ENCODE measurements around the gene PPM1E.
A peak's percentile ranks its signal among the peaks of the same experiment; 100 is the strongest.
"Not testable (repeated sequence)": the region's sequence is repeated elsewhere in the genome, so short reads cannot be mapped to it uniquely, and the experiment has no call there.

PPM1E gene

GRCh38 chr17:58840820-58841612 is 85.4 kb downstream of the PPM1E start:
- no peak for DNase-seq (ENCODE audit: low spot score)

DNA sequence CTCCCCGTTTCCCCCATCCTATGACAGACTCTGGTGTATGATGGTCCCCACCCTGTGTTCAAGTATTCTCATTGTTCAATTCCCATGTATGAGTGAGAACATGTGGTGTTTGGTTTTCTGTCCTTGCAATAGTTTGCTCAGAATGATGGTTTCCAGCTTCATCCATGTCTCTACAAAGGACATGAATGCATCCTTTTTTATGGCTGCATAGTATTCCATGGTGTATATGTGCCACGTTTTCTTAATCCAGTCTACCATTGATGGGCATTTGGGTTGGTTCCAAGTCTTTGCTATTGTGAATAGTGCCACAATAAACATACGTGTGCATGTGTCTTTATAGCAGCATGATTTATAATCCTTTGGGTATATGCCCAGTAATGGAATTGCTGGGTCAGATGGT is 90.8 kb downstream of the PPM1E start:
- DNase-seq (ENCODE audit: low spot score) = not testable (repeated sequence)

DNA sequence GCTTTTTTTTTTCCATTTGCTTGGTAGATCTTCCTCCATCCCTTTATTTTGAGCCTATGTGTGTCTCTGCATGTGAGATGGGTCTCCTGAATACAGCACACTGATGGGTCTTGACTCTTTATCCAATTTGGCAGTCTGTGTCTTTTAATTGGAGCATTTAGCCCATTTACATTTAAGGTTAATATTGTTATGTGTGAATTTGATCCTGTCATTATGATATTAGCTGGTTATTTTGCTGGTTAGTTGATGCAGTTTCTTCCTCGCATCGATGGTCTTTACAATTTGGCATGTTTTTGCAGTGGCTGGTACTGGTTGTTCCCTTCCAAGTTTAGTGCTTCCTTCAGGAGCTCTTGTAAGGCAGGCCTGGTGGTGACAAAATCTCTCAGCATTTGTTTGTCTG is 94.5 kb downstream of the PPM1E start:
- DNase-seq (ENCODE audit: low spot score) = not testable (repeated sequence)

DNA sequence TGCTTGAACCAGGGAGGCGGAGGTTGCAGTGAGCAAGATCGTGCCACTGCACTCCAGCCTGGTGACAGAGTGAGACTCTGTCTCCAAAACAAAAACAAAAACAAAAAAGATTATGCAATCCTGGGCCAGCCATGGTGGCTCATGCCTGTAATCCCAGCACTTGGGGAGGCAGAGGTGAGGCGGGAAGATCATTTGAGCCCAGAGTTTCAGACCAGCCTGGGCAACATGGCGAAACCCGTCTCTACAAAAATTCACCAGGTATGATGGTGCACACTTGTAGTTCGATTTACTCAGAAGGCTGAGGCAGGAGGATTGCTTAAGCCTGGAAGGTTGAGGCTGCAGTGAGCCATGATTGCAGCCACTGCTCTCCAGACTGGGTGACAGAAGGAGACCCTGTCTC is 109.6 kb downstream of the PPM1E start:
- DNase-seq (ENCODE audit: low spot score) = no peak

DNA sequence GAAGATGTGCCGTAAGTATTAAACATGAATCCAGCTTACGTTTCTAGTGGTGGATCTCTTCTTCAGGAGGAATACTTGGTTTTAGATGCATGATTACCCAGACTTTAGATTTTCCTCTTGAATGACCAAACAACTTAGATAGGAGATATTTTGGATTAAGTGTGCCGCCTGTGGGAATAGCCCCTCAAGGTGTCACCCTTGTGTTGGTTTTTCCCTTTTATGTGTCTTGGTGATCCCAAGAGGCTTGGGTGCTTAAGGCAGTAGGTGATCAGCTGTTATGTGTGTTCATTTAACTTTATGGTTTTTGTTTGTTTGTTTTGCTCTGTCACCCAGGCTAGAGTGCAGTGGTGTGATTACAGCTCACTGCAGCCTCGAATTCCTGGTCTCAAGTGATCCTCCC is 115.1 kb downstream of the PPM1E start:
- no peak for DNase-seq (ENCODE audit: low spot score)

- DNase-seq (ENCODE audit: low spot score) = no peak
Observed at GRCh38 chr17:58873926-58874325, 118.3 kb downstream of the PPM1E start.

DNA sequence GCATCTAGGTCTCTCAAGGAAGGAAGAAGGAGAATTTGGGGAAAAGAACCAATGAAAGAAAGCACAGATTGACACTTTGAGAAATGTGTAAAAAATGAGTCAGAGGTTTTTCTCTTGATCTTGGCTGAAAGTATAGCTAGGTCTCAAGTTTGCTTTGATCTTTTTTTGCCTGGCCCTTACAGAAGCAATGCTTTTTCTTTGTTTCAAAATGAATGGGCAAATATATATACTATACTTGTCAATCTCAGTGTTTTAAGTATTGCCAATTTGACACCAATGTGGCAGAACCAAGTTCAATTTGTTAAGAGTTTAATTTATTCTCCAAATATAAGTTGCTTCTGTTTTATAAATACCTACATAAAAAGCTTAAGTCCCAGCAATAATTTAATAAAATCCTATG is 119.6 kb downstream of the PPM1E start:
- no peak for DNase-seq (ENCODE audit: low spot score)

GRCh38 chr17:58884161-58884560 is 128.5 kb downstream of the PPM1E start:
- no peak for DNase-seq (ENCODE audit: low spot score)

GRCh38 chr17:58886514-58886913 is 130.9 kb downstream of the PPM1E start:
- DNase-seq (ENCODE audit: low spot score) = no peak

DNA sequence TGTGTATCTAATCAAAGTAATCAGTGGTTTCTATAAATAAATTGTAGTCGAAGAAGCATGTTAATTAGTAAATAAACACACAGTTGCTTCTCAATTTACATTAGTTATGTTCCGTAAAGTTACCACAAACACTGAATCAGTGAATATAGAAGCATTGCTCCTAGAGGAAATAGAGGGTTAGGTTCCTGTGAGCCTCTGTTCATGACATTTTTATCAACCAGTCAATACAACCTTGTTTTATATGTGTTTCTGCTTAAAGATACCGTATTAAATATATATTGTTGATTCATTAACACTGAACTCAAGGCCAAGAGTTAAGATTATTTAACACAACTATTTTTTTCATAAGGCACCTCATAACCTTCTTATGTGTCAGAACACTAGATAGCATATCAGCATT is 134.3 kb downstream of the PPM1E start:
- DNase-seq (ENCODE audit: low spot score) = no peak

DNA sequence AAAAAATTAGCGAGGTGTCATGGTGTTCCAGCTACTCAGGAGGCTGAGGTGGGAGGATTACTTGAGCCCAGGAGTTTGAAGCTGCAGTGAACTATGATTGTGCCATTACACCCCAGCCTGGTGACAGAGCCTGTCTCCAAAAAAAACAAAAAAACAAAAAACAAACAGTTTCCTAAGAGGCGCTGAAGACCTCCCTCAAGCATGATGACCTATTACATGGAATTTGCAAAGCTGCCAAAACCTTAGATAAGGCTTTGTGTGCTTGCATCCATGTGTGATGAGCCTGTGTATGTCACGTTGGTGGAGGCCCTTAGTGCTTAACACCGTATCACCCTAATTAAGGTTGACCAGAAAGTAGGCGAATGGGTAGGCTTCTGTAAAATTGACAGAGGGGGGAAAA is 143.5 kb downstream of the PPM1E start:
- DNase-seq (ENCODE audit: low spot score) = no peak

DNA sequence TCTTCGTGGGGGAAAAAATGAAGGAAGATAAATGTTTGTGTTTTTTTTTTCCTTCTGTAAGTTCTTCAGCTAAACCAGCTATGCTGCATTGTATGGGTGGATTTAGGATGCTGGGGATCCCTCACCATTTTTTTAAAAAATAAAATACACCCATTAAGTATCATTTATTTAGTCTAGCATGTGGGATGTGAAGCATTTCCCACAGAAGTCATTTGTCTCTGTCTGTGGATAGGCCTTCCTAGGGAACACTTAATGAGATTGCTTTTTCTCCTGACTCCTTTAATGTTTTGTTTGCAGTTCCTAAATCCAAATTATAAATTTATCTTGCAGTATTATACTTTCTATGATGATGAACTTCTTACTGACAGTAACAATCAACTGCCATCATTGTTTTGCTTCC is 146.7 kb downstream of the PPM1E start:
- DNase-seq (ENCODE audit: low spot score) = no peak

DNA sequence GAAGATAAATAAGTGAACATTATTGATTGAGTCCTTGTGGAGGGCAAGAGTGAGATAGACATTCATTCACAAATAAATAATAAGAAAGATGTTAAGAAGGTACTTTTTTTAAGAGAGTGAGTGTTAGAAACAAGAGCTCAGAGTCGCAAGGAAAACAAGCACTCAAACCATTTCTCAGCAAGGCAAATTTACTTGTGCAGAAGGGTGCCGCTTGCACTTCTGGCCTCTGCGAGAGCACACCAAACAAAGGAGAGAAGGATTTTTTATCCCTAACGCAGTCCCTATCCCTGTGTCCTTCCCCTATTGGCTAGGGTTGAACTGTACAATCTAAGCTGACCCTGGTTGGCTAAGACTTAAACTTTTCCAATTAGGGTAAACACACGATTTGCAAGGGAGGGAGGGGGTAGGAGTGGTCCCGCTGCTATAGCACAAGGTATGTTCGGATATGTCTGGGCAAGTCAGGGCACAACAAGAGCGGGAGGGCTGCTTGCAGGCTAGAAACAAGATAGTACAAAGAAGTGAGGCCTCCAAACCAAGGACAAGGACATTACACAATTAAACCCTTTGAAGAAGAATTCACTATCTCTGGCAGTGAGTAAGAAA is 156.2 kb downstream of the PPM1E start:
- no peak for DNase-seq (ENCODE audit: low spot score)

DNA sequence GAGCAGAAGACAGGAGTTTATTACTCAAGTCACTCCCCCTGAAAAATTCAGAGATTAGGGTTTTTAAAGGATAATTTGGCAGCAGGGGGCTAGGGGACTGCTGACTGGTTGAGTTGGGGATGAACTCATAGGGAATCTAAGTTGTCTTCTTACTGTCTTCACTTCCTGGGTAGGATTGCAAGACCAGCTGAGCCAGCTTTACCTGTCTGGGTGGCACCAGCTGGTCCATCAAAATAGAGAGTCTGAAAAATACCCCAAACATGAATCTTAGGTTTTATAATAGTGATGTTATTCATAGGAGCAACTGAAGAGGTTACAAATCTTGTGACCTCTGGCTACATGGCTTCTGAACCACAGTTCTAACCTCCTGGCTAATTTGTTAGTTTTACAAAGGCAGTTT is 157.9 kb downstream of the PPM1E start:
- DNase-seq (ENCODE audit: low spot score) = no peak

- peak; percentile 4 for DNase-seq (ENCODE audit: low spot score)
Observed at GRCh38 chr17:58913971-58914769, 158.5 kb downstream of the PPM1E start.

- DNase-seq (ENCODE audit: low spot score) = no peak
Observed at GRCh38 chr17:58917228-58917627, 161.6 kb downstream of the PPM1E start.

DNA sequence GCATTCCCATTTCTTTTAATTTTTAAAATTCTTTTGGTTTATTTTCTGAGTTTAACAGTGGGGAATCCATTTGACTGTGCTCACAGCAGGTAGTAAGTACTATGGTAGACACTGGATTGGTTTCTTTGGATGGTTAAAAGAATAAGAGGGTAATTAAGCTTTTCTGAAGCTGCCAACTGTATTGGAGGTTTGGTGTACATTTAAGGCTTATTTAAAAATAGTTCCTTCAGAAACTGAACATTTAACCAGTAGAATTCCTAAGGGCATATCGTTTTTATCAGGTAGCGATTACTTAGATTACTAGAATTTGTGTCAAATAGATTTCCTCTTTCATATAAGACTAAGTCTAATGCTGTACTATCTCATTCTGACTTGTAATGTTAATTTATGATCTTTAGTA is 162.4 kb downstream of the PPM1E start:
- no peak for DNase-seq (ENCODE audit: low spot score)

DNA sequence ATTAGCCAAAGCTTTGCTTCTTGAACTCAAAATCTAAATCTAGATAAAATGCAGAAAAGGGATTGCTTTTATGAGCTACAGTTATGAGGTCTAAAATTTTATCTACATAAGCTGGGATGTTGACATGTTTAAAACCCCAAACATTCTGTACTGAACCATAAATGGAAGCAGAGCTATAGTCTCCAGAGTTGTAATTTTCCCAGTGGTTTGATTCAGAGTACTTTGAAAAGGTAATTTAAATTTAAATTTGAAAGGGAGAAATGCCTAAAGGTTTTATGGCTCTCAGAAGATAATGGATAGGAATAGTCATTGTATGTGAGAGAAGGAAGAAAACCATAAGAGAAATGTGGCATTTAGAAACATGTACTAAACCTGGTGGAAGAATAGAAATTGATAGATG is 163.2 kb downstream of the PPM1E start:
- DNase-seq (ENCODE audit: low spot score) = no peak

- DNase-seq (ENCODE audit: low spot score) = no peak
Observed at GRCh38 chr17:58920773-58921172, 165.1 kb downstream of the PPM1E start.

- DNase-seq (ENCODE audit: low spot score) = no peak
Observed at GRCh38 chr17:58932956-58933355, 177.3 kb downstream of the PPM1E start.

DNA sequence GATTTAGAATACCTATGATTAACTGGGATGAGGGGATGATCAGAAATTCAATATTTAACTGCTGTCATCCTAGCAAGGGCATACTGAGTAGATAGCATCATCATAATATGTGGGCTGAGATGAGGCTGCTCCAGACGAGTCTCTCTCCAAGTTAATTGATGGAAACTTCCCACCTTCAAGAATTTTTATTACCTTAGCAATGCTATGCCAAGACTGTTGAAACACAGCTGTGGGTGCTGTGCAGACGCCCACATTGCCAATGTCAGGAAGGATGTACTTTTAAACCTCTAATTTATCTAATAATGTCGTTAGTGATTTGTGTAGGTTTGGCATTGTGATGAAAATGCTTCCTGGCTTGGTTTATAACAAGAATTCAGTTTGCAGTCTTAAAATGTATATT is 180.6 kb downstream of the PPM1E start:
- no peak for DNase-seq (ENCODE audit: low spot score)

DNA sequence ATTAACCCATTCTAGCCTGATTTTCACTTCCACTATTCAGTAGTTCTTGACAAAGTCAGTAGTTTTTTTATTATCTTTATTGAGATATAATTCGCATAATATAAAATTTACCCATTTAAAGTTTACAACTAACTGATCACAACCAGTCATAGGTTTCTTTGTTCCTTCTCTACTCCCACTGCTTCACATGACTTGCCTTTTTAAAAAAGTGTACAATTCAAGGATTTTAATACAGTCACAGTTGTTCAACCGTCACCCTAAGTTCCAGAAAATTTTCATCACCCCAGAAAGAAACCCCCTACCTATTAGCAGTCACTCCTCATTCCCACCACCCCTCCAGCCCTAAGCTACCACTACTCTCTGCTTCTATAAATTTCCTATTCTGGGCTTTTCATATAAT is 188.5 kb downstream of the PPM1E start:
- DNase-seq (ENCODE audit: low spot score) = no peak

DNA sequence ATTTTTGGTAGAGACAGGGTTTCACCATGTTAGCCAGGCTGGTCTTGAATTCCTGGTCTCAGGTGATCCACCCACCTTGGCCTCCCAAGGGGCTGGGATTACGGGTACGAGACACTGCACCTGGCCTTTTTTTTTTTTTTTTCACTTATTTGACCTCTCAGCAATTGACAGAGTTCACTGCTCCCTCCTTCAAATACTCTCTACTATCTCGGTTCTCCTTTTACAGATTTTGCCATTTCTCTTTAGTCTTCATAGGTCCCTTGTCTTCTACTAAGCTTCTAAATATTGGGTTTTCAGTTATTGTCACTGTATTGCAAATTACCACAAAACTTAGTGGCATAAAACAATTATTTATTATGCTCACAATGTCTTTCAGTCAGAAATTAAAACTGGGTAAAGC is 191.8 kb downstream of the PPM1E start:
- DNase-seq (ENCODE audit: low spot score) = no peak

Measured in GM03348 (cell line).